Activated CD4-positive, alpha-beta T cell treated with anti-CD3 and anti-CD28 coated beads, Interleukin-2, amount 10 ng/mL, durations not matched to agents 24 days and 14 days (primary cell): ENCODE results near the gene FKBP5. TPM values are rescaled to one million over a fixed set of nuclear protein-coding genes. Genes with fewer than 3 reads are reported as not detected.

ENCODE experiments used
- DNase-seq: peaks from one replicate; pipeline ENCODE4 v3.0.0; 2022
- H3K27ac Mint-ChIP-seq: one replicate; pipeline ENCODE4 v1.8.0; 2022; ENCODE audit warnings: mild to moderate bottlenecking, mixed read lengths
- H3K27me3 Mint-ChIP-seq: one replicate; pipeline ENCODE4 v1.8.0; 2022; ENCODE audit warnings: mixed read lengths
- H3K36me3 Mint-ChIP-seq: one replicate; pipeline ENCODE4 v1.8.0; 2022; ENCODE audit warnings: low read depth, mild to moderate bottlenecking, mixed read lengths
- H3K4me1 Mint-ChIP-seq: one replicate; pipeline ENCODE4 v1.8.0; 2021; ENCODE audit warnings: mixed read lengths
- H3K4me3 Mint-ChIP-seq: one replicate; pipeline ENCODE4 v1.8.0; 2022; ENCODE audit warnings: mild to moderate bottlenecking, moderate library complexity, mixed read lengths
- H3K9me3 Mint-ChIP-seq: one replicate; pipeline ENCODE4 v1.8.0; 2021; ENCODE audit warnings: mixed read lengths
- intact Hi-C: fragments of 100-400 bp; cut with micrococcal nuclease; formaldehyde crosslinking; loops from one replicate; pipeline ENCODE4 v1.15.1; 2023
- total RNA-seq: library from RNA; stranded (reverse); gene quantifications from 2 replicates; pipeline ENCODE4 v1.2.3, GENCODE V29; 2022

The FKBP5 gene
- total RNA-seq, 1 donor from 2014 or later, result 85.1 TPM

DNA sequence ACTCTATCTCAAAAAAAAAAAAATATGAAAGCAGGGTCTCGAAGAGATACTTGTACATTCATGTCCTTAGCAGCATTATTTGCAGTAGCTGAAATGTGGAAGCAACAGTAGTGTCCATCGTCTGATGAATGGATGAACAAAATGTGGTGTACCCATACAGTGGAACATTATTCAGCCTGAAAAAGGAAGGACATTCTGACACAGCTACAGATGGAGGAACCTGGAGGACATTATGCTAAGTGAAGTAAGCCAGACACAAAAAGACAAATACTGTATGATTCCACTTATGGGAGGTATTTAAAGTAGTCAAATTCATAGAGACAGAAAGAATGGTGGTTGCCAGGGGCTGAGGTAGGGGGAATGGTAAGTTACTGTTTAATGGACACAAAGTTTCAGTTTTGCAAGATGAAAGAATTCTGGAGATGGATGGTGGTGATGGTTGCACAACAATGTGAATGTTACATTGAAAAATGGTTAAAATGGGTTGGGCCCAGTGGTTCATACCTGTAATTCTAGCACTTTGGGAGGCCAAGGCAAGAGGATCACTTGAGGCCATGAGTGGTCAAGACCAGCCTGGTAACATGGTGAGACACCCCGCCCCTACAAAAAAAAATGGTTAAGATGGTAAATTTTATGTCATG, 164.2 kb downstream of the FKBP5 start:
- no peak overlapping the region for H3K4me3 Mint-ChIP-seq
- DNase-seq, result no peak
- intact Hi-C loops, result loop anchor here (5.0 kb wide), 1 partner anchor 58 kb away; no protein-coding TSS in a partner anchor
- H3K27ac Mint-ChIP-seq, result no peak overlapping the region
- peaks cover 5% of the 10 kb centered on the region for H3K27me3 Mint-ChIP-seq
- no peaks in the 10 kb centered on the region for H3K36me3 Mint-ChIP-seq
- H3K4me1 Mint-ChIP-seq, result peaks cover 16% of the 10 kb centered on the region
- no peaks in the 10 kb centered on the region for H3K9me3 Mint-ChIP-seq

Other genes with a start within 250 kb of the FKBP5 start
- 19.6 and 22.1 TPM in 2 replicates for gene FANCE, start 236.6 kb downstream of the FKBP5 start, total RNA-seq
- gene RPL10A, start 220.5 kb downstream of the FKBP5 start, total RNA-seq, result 1,702 and 1,710 TPM in 2 replicates
- gene TEAD3, start 191.8 kb downstream of the FKBP5 start, total RNA-seq, result 1.7 and 2.2 TPM in 2 replicates
- gene TULP1, start 176.0 kb downstream of the FKBP5 start, total RNA-seq, result not detected in 2 replicates
- 0.58 and 0.64 TPM in 2 replicates for gene ARMC12, start 48.1 kb upstream of the FKBP5 start, total RNA-seq
- not detected in 2 replicates for gene CLPSL2, start 87.7 kb upstream of the FKBP5 start, total RNA-seq
- gene CLPSL1, start 92.1 kb upstream of the FKBP5 start, total RNA-seq, result not detected in 2 replicates
- gene CLPS, start 108.4 kb upstream of the FKBP5 start, total RNA-seq, result not detected in 2 replicates
- gene LHFPL5, start 116.4 kb upstream of the FKBP5 start, total RNA-seq, result not detected in 2 replicates
- 162 and 163 TPM in 2 replicates for gene SRPK1, start 232.2 kb upstream of the FKBP5 start, total RNA-seq